Fibroblast of skin of back (primary cell): ENCODE data around the gene MRPL48. TPM values are rescaled to one million over a fixed set of nuclear protein-coding genes. Genes with fewer than 3 reads are reported as not detected.
"Not testable (repeated sequence)": the region's sequence is repeated elsewhere in the genome, so short reads cannot be mapped to it uniquely, and the experiment has no call there.

ENCODE experiments used
- DNase-seq: peaks from one replicate; pipeline ENCODE4 v3.0.0-alpha.2; 2013
- polyA plus RNA-seq, 2 experiments: library from polyadenylated mRNA; unstranded; fragments of 120-200 nt; gene quantifications; one replicate each; pipeline ENCODE4 v1.2.1, GENCODE V29; 2013; ENCODE audit not compliant: insufficient read length in 2 of 2

Gene MRPL48
- polyA plus RNA-seq (2013, experiment 1 of 2; ENCODE audit: insufficient read length) = 36.5 TPM
- polyA plus RNA-seq (2013, experiment 2 of 2; ENCODE audit: insufficient read length) = 30.6 TPM

DNA sequence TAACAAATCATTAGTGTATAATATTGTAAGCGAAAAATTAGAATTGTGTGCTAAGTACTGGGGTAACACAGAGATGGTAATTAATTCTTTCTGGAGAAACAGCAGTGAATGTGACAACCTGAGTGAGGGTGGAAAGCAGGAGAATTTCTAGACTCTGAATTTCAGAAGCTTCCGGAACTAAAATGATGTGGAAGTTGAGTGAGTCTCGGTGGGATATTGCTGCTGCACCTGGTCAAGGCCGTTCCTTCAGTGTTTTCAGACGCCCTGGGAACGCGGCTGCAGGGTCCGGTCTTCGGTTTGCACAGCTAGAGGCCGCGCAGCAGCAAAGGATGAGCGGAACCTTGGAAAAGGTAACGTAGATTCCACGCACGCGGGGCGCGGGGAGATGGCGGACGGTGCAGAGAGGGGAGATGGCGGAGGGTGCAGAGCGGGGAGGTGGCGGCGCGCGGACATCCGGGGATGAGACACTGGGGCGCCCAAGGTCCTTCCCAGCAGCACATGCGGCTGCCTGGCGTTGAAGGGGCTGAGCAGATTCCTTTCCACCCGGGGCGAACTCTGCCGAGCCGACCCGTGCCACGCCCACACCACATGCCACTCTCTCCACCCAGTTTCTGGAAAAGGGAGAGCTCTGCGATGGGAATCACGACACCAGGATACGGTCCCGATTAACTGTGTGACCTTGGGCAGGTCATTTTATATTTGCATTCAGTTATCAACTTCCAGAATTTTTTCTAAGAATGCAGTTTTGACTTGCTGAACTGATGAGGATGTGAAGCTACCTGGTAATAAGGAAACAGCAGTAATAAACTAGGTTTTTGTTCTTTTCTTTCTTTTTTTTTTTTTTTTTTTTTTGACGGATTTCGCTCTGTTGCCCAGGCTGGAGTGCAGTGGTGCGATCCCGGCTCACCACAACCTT is at the start of gene MRPL48:
MRPL48 (plus strand) TSS at position 232 of the 916 bp plus-strand sequence; CDS start at position 330, 98 bp downstream.
- DNase-seq = peak; percentile 95

DNA sequence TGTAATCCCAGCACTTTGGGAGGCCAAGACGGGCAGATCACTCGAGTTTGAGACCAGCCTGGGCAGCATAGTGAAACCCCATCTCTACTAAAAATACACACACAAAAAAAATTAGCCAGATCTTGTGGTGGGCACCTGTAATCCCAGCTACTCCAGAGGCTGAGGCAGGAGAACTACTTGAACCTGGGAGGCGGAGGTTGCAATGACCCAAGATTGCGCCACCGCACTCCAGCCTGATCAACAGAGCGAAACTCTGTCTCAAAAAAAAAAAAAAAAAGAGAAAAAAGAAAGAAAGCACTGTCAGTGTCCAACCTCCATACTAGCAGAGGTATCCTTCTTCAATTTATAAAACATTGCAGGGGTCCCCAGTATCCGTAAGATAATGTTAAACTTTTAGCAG is 44.6 kb upstream of the MRPL48 start:
- no peak for DNase-seq

DNA sequence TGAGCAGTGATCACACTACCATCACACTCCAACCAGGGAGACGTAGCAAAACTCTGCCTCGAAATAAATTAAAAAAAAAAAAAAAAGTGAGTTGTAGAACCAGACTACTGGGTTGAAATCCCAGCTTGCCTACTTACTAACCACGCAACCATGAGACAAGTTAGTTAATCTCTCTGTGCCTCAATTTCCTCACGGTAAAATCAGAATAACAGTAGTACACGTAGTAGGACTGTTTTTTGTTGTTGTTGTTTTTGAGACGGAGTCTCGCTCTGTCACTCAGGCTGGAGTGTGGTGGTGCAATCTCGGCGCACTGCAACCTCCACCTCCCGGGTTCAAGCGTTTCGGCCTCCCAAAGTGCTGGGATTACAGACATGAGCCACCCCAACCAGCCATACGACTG is 41.0 kb upstream of the MRPL48 start:
- DNase-seq = no peak

- DNase-seq = no peak
Measured at GRCh38 chr11:73747762-73748161, 39.9 kb upstream of the MRPL48 start.

- no peak for DNase-seq
Measured at GRCh38 chr11:73748300-73748699, 39.4 kb upstream of the MRPL48 start.

DNA sequence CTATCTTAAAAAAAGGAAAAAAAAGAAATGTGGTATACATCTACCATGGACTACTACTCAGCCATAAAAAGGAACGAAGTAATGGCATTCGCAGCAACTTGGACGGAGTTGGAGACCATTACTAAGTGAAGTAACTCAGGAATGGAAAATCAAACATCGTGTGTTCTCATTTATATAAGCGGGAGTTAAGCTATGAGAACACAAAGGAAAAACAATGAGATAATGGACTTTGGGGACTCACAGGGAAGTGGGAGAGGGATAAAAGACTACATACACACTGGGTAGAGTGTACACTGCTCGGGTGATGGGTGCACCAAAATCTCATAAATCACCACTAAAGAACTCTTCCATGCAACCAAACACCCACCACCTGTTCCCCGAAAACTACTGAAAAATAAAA is 38.6 kb upstream of the MRPL48 start:
- no peak for DNase-seq

DNA sequence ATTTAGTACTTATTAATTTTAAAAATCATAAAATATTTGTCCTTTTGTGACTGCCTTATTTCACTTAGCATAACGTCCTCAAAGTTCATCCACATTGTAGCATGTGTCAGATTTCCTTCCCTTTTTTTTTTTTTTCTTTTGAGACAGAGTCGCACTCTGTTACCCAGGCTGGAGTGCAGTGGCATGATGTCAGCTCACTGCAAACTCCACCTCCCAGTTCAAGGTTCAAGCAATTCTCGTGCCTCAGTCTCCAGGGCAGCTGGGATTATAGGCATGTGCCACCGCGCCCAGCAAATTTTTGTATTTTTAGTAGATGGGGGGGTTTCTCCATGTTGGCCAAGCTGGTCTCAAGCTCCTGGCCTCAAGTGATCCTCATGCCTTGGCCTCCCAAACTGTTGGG is 37.4 kb upstream of the MRPL48 start:
- DNase-seq = no peak

- not testable (repeated sequence) for DNase-seq
Measured at GRCh38 chr11:73750862-73751261, 36.8 kb upstream of the MRPL48 start.

- no peak for DNase-seq
Measured at GRCh38 chr11:73752216-73752867, 35.3 kb upstream of the MRPL48 start.

GRCh38 chr11:73752903-73753302 is 34.8 kb upstream of the MRPL48 start:
- DNase-seq = no peak

DNA sequence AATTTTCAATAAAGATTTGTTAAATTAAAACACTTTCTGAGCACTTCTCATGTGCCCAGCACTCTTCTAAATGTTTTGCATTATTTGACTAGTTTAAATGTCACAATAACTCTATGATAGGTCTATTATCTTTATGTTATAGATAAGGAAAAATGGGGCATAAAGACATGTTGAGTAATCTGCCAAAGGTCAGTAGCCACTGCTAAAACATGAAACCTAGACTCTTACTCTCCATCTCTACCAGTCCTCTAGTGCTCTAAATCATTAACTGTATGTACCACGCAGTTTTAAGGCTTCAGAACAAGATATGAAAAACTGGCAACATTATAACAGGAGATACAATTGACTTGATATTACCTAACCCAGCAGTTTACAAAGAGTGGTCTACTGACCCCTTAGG is 33.7 kb upstream of the MRPL48 start:
- DNase-seq = no peak

GRCh38 chr11:73755670-73756069 is 32.0 kb upstream of the MRPL48 start:
- DNase-seq = no peak

DNA sequence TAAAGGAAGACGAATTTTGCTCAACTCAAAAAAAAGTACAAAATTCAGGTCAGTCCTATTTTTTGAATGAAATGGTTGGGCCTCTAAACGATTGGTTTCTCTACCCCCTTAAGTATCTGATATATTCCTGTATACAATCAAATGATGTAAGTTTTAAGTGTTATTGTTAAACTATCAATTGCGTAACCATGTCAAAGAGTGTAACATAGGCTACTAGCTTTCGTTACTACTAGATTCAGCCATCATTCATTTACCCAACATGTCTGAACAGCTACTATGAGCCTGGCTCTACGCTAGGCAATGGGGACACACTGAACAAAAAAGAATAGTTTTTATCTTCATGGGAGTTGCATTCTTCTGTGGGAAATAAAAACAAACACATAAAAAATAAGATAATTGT is 30.1 kb upstream of the MRPL48 start:
- no peak for DNase-seq

- DNase-seq = no peak
Measured at GRCh38 chr11:73758451-73758850, 29.2 kb upstream of the MRPL48 start.

DNA sequence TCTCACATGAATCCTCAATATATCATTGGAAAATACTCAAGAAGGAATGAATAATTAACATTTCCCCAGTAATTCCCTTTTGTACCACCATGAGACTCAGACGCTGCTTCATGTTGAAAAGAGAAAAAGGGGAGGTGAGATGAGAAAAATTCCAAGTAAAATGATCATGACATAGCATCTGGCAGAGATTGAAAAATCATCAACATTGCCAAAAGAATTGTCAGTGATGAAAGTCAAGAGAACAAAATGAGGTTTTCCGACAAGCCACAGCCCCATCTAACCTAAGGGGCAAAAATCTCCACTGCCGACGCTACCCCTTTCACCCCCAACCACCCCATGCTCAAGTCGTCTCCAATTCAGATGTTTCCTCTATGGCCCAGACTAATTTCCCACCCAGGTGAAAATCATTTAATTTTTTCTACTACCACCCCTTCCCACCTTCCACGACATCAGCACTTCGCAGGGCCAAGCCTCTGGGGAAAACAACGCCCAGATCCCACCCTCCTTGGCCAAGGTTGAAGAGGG is 28.0 kb upstream of the MRPL48 start:
- peak; percentile 48 for DNase-seq

DNA sequence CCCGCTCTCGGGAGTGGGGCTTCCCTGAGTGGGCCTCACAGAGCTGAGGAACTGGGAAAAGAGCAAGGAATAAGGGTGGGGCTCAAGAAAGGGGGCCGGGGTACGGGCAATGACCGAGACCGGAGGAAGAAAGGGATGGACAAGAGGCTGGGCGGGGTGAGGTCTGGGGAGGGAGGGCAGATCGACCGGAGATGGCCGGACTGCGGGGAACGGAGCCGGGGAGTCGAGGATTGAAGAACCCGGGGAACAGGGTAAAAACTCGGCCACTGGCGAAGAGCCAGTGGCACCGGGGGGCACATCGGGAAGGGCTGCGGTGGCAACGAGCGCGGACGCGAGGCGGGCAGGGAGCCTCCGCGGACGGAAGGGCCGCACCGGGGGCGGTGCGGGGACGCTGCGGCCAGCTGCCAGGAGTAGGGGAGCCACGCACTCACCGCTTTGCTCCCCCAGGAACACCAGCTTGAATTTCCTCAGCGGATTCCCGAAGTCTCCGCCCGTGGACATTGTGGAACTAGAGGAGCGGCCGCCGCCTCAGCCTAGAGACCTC is 27.5 kb upstream of the MRPL48 start:
- DNase-seq = peak; percentile 33

- peak; percentile 100 for DNase-seq
Measured at GRCh38 chr11:73760679-73761402, 26.8 kb upstream of the MRPL48 start, which contains the start of gene RAB6A. RAB6A (minus strand) TSS chr11:73761074; CDS start chr11:73760635, 439 bp downstream.

DNA sequence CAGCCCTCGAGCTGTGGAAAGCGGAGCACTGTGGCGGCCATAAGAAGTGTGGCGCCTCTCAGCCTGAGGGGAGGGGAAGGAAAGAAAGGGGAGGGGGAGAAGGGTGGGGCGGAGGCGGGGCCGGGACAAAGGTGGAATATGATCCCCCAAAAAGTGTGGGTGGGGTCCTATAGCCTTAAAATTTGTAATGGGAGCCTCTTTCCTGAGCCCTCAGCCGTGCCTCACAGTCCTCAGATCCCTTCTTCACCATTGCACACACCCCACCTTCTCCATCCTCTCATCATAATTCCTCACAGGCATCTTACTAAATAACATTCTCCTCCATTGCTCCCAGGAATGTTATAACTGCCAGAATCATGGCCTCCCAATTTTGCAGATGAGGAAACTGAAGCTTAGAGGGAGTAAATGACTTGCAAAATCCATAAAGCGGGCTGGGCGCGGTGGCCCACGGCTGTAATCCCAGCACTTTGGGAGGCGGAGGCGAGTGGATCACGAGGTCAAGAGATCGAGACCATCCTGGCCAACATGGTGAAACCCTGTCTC is 26.2 kb upstream of the MRPL48 start:
- DNase-seq = no peak

GRCh38 chr11:73762732-73763131 is 24.9 kb upstream of the MRPL48 start:
- no peak for DNase-seq

DNA sequence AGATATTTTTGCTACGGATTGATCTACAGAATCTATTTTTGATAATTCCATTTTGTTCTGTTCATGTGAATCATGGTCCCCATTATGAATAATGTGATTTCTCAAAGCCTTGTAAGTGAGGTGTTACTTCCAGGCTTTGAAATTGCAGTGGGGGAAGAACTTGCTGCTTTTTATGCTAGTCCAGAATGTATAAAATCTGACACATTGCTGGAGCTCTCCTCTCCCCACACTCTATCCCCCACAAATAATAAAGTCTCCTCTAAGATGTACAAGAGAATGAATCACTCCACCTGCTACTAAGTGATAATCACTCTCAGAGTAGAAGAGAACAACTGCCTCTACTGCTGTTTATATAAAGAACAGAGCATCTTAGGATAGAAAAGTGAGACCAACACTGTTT is 20.9 kb upstream of the MRPL48 start:
- no peak for DNase-seq

- DNase-seq = not testable (repeated sequence)
Measured at GRCh38 chr11:73770811-73771210, 16.9 kb upstream of the MRPL48 start.
